IMR-90 (cell line): Measurements from ENCODE around the gene BZW2. TPM values are rescaled to one million over a fixed set of nuclear protein-coding genes. Genes with fewer than 3 reads are reported as not detected.

ENCODE experiments used
- ATAC-seq: fragments of 200-7000 bp; cut with Tn5 transposase; 2 replicates; pipeline ENCODE4 v1.9.1; 2020; ENCODE audit warnings: low read depth, mild to moderate bottlenecking, moderate library complexity
- BruUV-seq: library from RNA; stranded (reverse); fragments of 400-500 nt; replicated peaks from 2 replicates; lab custom pipeline; 2021; lab: Mats Ljungman, UMichigan
- CTCF ChIA-PET: fragments of 300-600 bp; formaldehyde crosslinking; extraction: SDS; loops from one replicate; lab custom pipeline; 2021; ENCODE audit warnings: antibody characterized with exemption; lab: Yijun Ruan, JAX
- POLR2A ChIA-PET: fragments of 300-600 bp; sonication (Branson Sonifier 250); formaldehyde crosslinking; loops from one replicate; lab custom pipeline; 2022; ENCODE audit warnings: antibody characterized with exemption; ENCODE audit not compliant: unreplicated experiment; lab: Charles Lee
- DNase-seq: peaks from one replicate; pipeline ENCODE4 v3.0.0; 2013
- H2AFZ ChIP-seq: replicated peaks from 2 replicates; pipeline ENCODE3; 2013; ENCODE audit warnings: low read length, mild to moderate bottlenecking; ENCODE audit not compliant: poor library complexity
- H2AK5ac ChIP-seq: 2 replicates; pipeline ENCODE4 v1.6.1; 2013; ENCODE audit warnings: low read depth, low read length, inconsistent platforms
- H2AK9ac ChIP-seq: replicated peaks from 2 replicates; pipeline ENCODE3; 2013; ENCODE audit warnings: mild to moderate bottlenecking, low read depth, low read length, moderate library complexity; ENCODE audit not compliant: poor library complexity
- H2BK120ac ChIP-seq: 2 replicates; pipeline ENCODE4 v1.6.1; 2013; ENCODE audit warnings: low read depth, low read length, inconsistent platforms
- H2BK15ac ChIP-seq: 3 replicates; pipeline ENCODE4 v1.6.1; 2013; ENCODE audit warnings: low read depth, low read length, inconsistent platforms
- H2BK20ac ChIP-seq: 2 replicates; pipeline ENCODE4 v1.6.1; 2013; ENCODE audit warnings: low read depth, mild to moderate bottlenecking, inconsistent platforms, low read length, moderate library complexity
- H2BK5ac ChIP-seq: 2 replicates; pipeline ENCODE4 v1.6.1; 2013; ENCODE audit warnings: mild to moderate bottlenecking, low read depth, low read length, inconsistent platforms; ENCODE audit not compliant: poor library complexity, severe bottlenecking
- H3K14ac ChIP-seq: replicated peaks from 2 replicates; pipeline ENCODE4 v1.6.1; 2013; ENCODE audit warnings: low read depth, low read length, inconsistent platforms
- H3K18ac ChIP-seq: 2 replicates; pipeline ENCODE4 v1.6.1; 2013; ENCODE audit warnings: low read depth, low read length, control low read depth
- H3K23ac ChIP-seq: 2 replicates; pipeline ENCODE4 v1.6.1; 2013; ENCODE audit warnings: low read depth, low read length, inconsistent platforms
- H3K27ac ChIP-seq: 2 replicates; pipeline ENCODE4 v1.5.1; 2013; ENCODE audit warnings: mild to moderate bottlenecking, control low read depth, low read length; ENCODE audit not compliant: insufficient read depth
- H3K27me3 ChIP-seq: 2 replicates; pipeline ENCODE4 v1.6.1; 2013; ENCODE audit warnings: low read length; ENCODE audit not compliant: control insufficient read depth, insufficient read depth
- H3K36me3 ChIP-seq: 2 replicates; pipeline ENCODE4 v1.6.1; 2013; ENCODE audit warnings: low read length, mixed read lengths; ENCODE audit not compliant: control insufficient read depth, insufficient read depth
- H3K4ac ChIP-seq: 2 replicates; pipeline ENCODE4 v1.6.1; 2013; ENCODE audit warnings: low read depth, low read length, inconsistent platforms
- H3K4me1 ChIP-seq: 2 replicates; pipeline ENCODE4 v1.6.1; 2013; ENCODE audit warnings: low read length, mixed read lengths; ENCODE audit not compliant: control insufficient read depth, insufficient read depth
- H3K4me2 ChIP-seq: 2 replicates; pipeline ENCODE4 v1.6.1; 2013; ENCODE audit warnings: low read depth, mild to moderate bottlenecking, control low read depth, low read length, moderate library complexity
- H3K4me3 ChIP-seq: 2 replicates; pipeline ENCODE4 v1.5.1; 2013; ENCODE audit warnings: low read depth, mild to moderate bottlenecking, control low read depth, low read length, moderate library complexity; ENCODE audit not compliant: insufficient read depth
- H3K56ac ChIP-seq: 2 replicates; pipeline ENCODE4 v1.6.1; 2013; ENCODE audit warnings: low read length, inconsistent platforms; ENCODE audit not compliant: insufficient read depth; ENCODE audit errors: extremely low read depth
- H3K79me1 ChIP-seq, 2 experiments: 2 replicates each; pipeline ENCODE4 v1.6.1; 2013; ENCODE audit warnings: low read length in 2 of 2, inconsistent platforms in 1 of 2, low read depth in 1 of 2
- H3K9ac ChIP-seq: 2 replicates; pipeline ENCODE4 v1.6.1; 2013; ENCODE audit warnings: low read depth, low read length, control low read depth
- H3K9me1 ChIP-seq: 2 replicates; pipeline ENCODE4 v1.6.1; 2013; ENCODE audit warnings: low read length, inconsistent platforms; ENCODE audit not compliant: insufficient read depth
- H3K9me3 ChIP-seq: 2 replicates; pipeline ENCODE4 v1.6.1; 2013; ENCODE audit warnings: low read length; ENCODE audit not compliant: control insufficient read depth, insufficient read depth
- H4K20me1 ChIP-seq: 2 replicates; pipeline ENCODE4 v1.6.1; 2013; ENCODE audit warnings: low read length, inconsistent platforms; ENCODE audit not compliant: insufficient read depth
- H4K5ac ChIP-seq: 2 replicates; pipeline ENCODE4 v1.6.1; 2013; ENCODE audit warnings: mild to moderate bottlenecking, low read depth, low read length, control low read depth
- H4K8ac ChIP-seq, 2 experiments: 2 replicates each; pipeline ENCODE4 v1.6.1; 2013; ENCODE audit warnings: low read depth in 2 of 2, low read length in 2 of 2, control low read depth in 1 of 2, inconsistent platforms in 1 of 2
- H4K91ac ChIP-seq: 2 replicates; pipeline ENCODE4 v1.6.1; 2013; ENCODE audit warnings: low read depth, low read length, inconsistent platforms; ENCODE audit not compliant: insufficient read depth
- BHLHE40 ChIP-seq: fragments of 150-350 bp; IDR thresholded peaks from 2 replicates; pipeline ENCODE4 v1.6.1; 2016; ENCODE audit warnings: mild to moderate bottlenecking, low read depth, low read length
- CHD1 ChIP-seq: IDR thresholded peaks from 2 replicates; pipeline ENCODE4 v1.6.1; 2012; ENCODE audit warnings: low read depth, low read length, improper control_type of control experiment
- FOS ChIP-seq: fragments of 150-350 bp; IDR thresholded peaks from 2 replicates; pipeline ENCODE4 v1.6.1; 2016; ENCODE audit warnings: low read depth, low read length
- MAZ ChIP-seq: IDR thresholded peaks from 2 replicates; pipeline ENCODE4 v1.6.1; 2012; ENCODE audit warnings: low read depth, mild to moderate bottlenecking, low read length, improper control_type of control experiment, moderate library complexity, borderline replicate concordance
- NFE2L2 ChIP-seq: fragments of 150-350 bp; IDR thresholded peaks from 2 replicates; pipeline ENCODE4 v1.6.1; 2016; ENCODE audit warnings: low read depth, mild to moderate bottlenecking, low read length
- POLR2A ChIP-seq: IDR thresholded peaks from 2 replicates; pipeline ENCODE4 v1.6.1; 2012; ENCODE audit warnings: mild to moderate bottlenecking, low read depth, low read length
- RAD21 ChIP-seq: IDR thresholded peaks from 2 replicates; pipeline ENCODE4 v1.6.1; 2012; ENCODE audit warnings: low read length, improper control_type of control experiment
- RCOR1 ChIP-seq: IDR thresholded peaks from 2 replicates; pipeline ENCODE4 v1.6.1; 2012; ENCODE audit warnings: mild to moderate bottlenecking, low read length, improper control_type of control experiment; ENCODE audit not compliant: insufficient replicate concordance
- SMC3 ChIP-seq: fragments of 150-350 bp; IDR thresholded peaks from 2 replicates; pipeline ENCODE4 v1.6.1; 2016; ENCODE audit warnings: low read depth, mild to moderate bottlenecking, antibody characterized with exemption, low read length, moderate library complexity
- WGBS, 2 experiments: methylation state at CpG; one replicate each; pipeline versions ENCODE4 v1.1.5 to v1.1.7; 2013; ENCODE audit warnings: missing lambda C conversion rate in 2 of 2; ENCODE audit not compliant: insufficient read length in 1 of 2; ENCODE audit errors: extremely low coverage in 2 of 2; 5-methylcytosine and 5-hydroxymethylcytosine counted together
- dilution Hi-C: fragments of 300-500 bp; cut with HindIII; formaldehyde crosslinking; loops from one replicate; pipeline ENCODE4 v1.14.3; 2018; ENCODE audit warnings: low sequenced_read_pairs; ENCODE audit not compliant: unreplicated experiment
- in situ Hi-C: fragments of 300-500 bp; cut with MboI; formaldehyde crosslinking; loops from 3 replicates; pipeline ENCODE4 v1.14.3; 2019; ENCODE audit warnings: low sequenced_read_pairs, inconsistent platforms, mixed read lengths
- intact Hi-C: fragments of 100-400 bp; cut with micrococcal nuclease; formaldehyde crosslinking; loops from 2 replicates; pipeline ENCODE4 v1.10.0; 2022
- polyA plus RNA-seq, 3 experiments: library from polyadenylated mRNA; depleted of rRNA; stranded (reverse); fragments of >200 nt; gene quantifications; 2 replicates each; pipeline ENCODE4 v1.2.3, GENCODE V29; 2012; ENCODE audit warnings: low replicate concordance in 1 of 3
- total RNA-seq: library from RNA; depleted of rRNA; stranded (reverse); fragments of >200 nt; gene quantifications from 2 replicates; pipeline ENCODE4 v1.2.3, GENCODE V29; 2012
- TF ChIP-seq, protein P1 (sequence below): fragments of 150-350 bp; IDR thresholded peaks from 2 replicates; pipeline ENCODE4 v1.6.1; 2017; ENCODE audit warnings: mild to moderate bottlenecking, antibody characterized with exemption, low read length, low read depth

The BZW2 gene
- total and polyA plus RNA-seq, 2 of the 4 experiments (the other 2 are of a cell fraction) = 58.1 to 92.9 TPM

DNA sequence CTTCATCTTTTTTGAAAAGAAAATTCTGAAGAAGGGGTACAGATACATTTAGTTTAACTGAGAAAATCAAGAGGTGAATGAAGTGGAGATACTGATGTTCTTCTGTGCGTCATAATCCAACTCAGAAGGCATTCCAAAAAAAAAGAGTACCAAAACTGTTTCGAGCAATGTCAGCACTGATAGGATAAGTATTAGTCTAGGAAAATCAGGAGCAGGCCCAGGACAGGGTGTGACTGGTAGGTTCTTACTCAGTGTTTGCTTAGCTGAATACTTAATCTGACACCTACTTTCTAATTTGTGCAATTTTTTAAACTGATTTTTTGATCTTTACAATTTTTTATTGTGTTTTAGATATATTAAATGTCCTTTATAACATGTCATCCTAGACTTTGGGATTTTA is 4.3 kb downstream of the BZW2 start:
- Histone ChIP-seq H4K20me1 (peaks cover 18% of the 10 kb centered on the region; the same call in 1 of the 2 replicates), H4K5ac (no peak overlapping the region), H3K9me1 (peaks cover 10% of the 10 kb centered on the region), H3K27ac (no peak overlapping the region), H3K27me3 (no peaks in the 10 kb centered on the region), H3K4me3 (no peak overlapping the region), H3K14ac (no peak overlapping the region), H2AFZ (no peak overlapping the region), H2AK5ac (no peak overlapping the region), H2BK15ac (no peak overlapping the region), H3K9me3 (no peaks in the 10 kb centered on the region), H3K4me1 (peaks cover 4% of the 10 kb centered on the region), H4K91ac (no peak overlapping the region), H3K36me3 (no peaks in the 10 kb centered on the region), H2AK9ac (no peak overlapping the region), H2BK120ac (no peak overlapping the region), H3K4ac (no peak overlapping the region), H3K56ac (no peak overlapping the region), H3K23ac (no peak overlapping the region; the same call in 1 of the 2 replicates), H2BK5ac (no peak overlapping the region), H3K18ac (no peak overlapping the region), H2BK20ac (no peak overlapping the region), H3K4me2 (no peak overlapping the region), H3K9ac (no peak overlapping the region), H4K8ac (no peak overlapping the region), H3K79me1 (peaks cover 20 to 59% of the 10 kb centered on the region in 2 experiments)
- TF ChIP-seq CHD1 (no peak), NFE2L2 (no peak), BHLHE40 (no peak), RAD21 (no peak), SMC3 (no peak), FOS (no peak), POLR2A (no peak), MAZ (no peak), RCOR1 (no peak)
- TF ChIP-seq, protein P1, sequence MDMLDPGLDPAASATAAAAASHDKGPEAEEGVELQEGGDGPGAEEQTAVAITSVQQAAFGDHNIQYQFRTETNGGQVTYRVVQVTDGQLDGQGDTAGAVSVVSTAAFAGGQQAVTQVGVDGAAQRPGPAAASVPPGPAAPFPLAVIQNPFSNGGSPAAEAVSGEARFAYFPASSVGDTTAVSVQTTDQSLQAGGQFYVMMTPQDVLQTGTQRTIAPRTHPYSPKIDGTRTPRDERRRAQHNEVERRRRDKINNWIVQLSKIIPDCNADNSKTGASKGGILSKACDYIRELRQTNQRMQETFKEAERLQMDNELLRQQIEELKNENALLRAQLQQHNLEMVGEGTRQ = no peak
- no CpG with 5 or more reads among the region's 2 CpGs for WGBS, 2 experiments
- BruUV-seq = no TSS peak
- in situ Hi-C loops = no loop called here
- ChIA-PET CTCF (no interaction called here), POLR2A (no interaction called here)
- DNase-seq = no peak
- intact Hi-C loops = no loop called here
- no peak for ATAC-seq
- dilution Hi-C loops = no loop called here
